NT2/D1 (cell line): Measurements from ENCODE around the gene SCNN1B.

Experiments
- SUZ12 ChIP-seq: IDR thresholded peaks from 2 replicates; pipeline ENCODE4 v1.6.1; 2011; ENCODE audit not compliant: insufficient read length, insufficient read depth; ENCODE audit errors: extremely low read depth
- YY1 ChIP-seq: IDR thresholded peaks from 2 replicates; pipeline ENCODE4 v1.6.1; 2011; ENCODE audit not compliant: insufficient read length, insufficient read depth
- ZNF274 ChIP-seq: IDR thresholded peaks from 2 replicates; pipeline ENCODE4 v1.6.1; 2011; ENCODE audit warnings: mild to moderate bottlenecking, low read depth, low read length

DNA sequence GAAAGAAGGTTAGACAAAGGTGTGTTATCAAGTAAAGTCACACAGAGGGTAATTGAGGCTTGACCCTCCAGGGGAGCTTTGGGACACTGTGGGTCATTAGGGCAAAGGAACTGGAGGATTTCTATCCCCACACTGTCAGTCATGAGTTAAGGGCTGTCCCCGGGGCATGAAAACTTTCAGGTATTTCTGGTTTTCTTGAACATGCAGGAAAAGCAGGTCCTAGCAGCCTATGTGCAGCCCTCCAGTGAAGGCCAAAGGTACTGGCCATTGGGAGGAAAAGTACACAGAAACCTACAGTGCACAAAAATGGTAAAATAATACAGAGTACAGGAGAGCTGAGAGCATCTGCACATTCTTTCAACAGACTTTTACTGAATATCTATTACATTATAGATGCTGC lies 44.4 kb upstream of the SCNN1B start:
- TF ChIP-seq ZNF274, result no peak
- TF ChIP-seq YY1, result no peak
- no peak for TF ChIP-seq SUZ12
